ENCODE data around the gene APOA1. TPM values are rescaled to one million over a fixed set of nuclear protein-coding genes. Genes with fewer than 3 reads are reported as not detected.

APOA1 gene
- total RNA-seq, 1 experiment from 2014 or later, result not detected

GRCh38 chr11:116852261-116853031 lies 15.0 kb upstream of the APOA1 start:
- intact Hi-C loops (cut with micrococcal nuclease; ENCODE audit: unreplicated experiment), result no loop called here
- Histone ChIP-seq H3K4me1 (replicated peaks; ENCODE audit: insufficient read depth) (peaks cover 18% of the 10 kb centered on the region), H3F3A (ENCODE audit: insufficient read depth, low read depth) (peaks cover 23% of the 10 kb centered on the region; the same call in 1 of the 2 replicates), H3K27me3 (ENCODE audit: insufficient read depth, low read depth) (no peaks in the 10 kb centered on the region), H2AFZ (no peak overlapping the region), H3K9me2 (ENCODE audit: insufficient read depth) (no peaks in the 10 kb centered on the region), H3K4me2 (0 out of 2 replicates have a peak overlapping the region, but pooled peaks have one; percentile 0), H4K20me1 (ENCODE audit: insufficient read depth) (no peaks in the 10 kb centered on the region), H3K79me2 (ENCODE audit: low read depth) (no peaks in the 10 kb centered on the region), H3K9me3 (ENCODE audit: insufficient read depth, low read depth) (no peaks in the 10 kb centered on the region), H3K27ac (no peak overlapping the region), H3K36me3 (ENCODE audit: low read depth) (no peaks in the 10 kb centered on the region), H3K4me3 (no peak overlapping the region)
- TF ChIP-seq, protein P1, sequence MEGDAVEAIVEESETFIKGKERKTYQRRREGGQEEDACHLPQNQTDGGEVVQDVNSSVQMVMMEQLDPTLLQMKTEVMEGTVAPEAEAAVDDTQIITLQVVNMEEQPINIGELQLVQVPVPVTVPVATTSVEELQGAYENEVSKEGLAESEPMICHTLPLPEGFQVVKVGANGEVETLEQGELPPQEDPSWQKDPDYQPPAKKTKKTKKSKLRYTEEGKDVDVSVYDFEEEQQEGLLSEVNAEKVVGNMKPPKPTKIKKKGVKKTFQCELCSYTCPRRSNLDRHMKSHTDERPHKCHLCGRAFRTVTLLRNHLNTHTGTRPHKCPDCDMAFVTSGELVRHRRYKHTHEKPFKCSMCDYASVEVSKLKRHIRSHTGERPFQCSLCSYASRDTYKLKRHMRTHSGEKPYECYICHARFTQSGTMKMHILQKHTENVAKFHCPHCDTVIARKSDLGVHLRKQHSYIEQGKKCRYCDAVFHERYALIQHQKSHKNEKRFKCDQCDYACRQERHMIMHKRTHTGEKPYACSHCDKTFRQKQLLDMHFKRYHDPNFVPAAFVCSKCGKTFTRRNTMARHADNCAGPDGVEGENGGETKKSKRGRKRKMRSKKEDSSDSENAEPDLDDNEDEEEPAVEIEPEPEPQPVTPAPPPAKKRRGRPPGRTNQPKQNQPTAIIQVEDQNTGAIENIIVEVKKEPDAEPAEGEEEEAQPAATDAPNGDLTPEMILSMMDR (conservative IDR thresholded peaks at IDR 0.05), result no peak
- no peak for TF ChIP-seq EZH2 (IDR thresholded peaks at IDR 0.05; ENCODE audit: low read depth)
- CTCF ChIA-PET, result no interaction called here
- BruUV-seq (replicated peaks), result no TSS peak
- POLR2A ChIA-PET (ENCODE audit: unreplicated experiment), result no interaction called here
- DNase-seq, result peak in 1 of 2 experiments; percentile 62

GRCh38 chr11:116851626-116852025 lies 14.2 kb upstream of the APOA1 start:
- ChIA-PET CTCF (no interaction called here), POLR2A (ENCODE audit: unreplicated experiment) (no interaction called here)
- no peak overlapping the region for H3K27ac ChIP-seq
- BruUV-seq (replicated peaks), result no TSS peak
- H2AFZ ChIP-seq, result no peak overlapping the region
- H3K79me2 ChIP-seq (ENCODE audit: low read depth), result no peaks in the 10 kb centered on the region
- H3K36me3 ChIP-seq (ENCODE audit: low read depth), result peaks cover 4% of the 10 kb centered on the region; the same call in 1 of the 2 replicates
- DNase-seq, result no peak
- intact Hi-C loops (cut with micrococcal nuclease; ENCODE audit: unreplicated experiment), result no loop called here
- no peaks in the 10 kb centered on the region for H3K9me2 ChIP-seq (ENCODE audit: insufficient read depth)
- H3K9me3 ChIP-seq (ENCODE audit: insufficient read depth, low read depth), result no peaks in the 10 kb centered on the region
- H3F3A ChIP-seq (ENCODE audit: insufficient read depth, low read depth), result peaks cover 23% of the 10 kb centered on the region; the same call in 1 of the 2 replicates
- no peak for TF ChIP-seq EZH2 (IDR thresholded peaks at IDR 0.05; ENCODE audit: low read depth)
- TF ChIP-seq, protein P1 (conservative IDR thresholded peaks at IDR 0.05), result no peak
- peaks cover 18% of the 10 kb centered on the region for H3K4me1 ChIP-seq (replicated peaks; ENCODE audit: insufficient read depth)
- H3K27me3 ChIP-seq (ENCODE audit: insufficient read depth, low read depth), result no peaks in the 10 kb centered on the region
- no peak overlapping the region for H3K4me2 ChIP-seq
- no peaks in the 10 kb centered on the region for H4K20me1 ChIP-seq (ENCODE audit: insufficient read depth)
- H3K4me3 ChIP-seq, result no peak overlapping the region

- peaks cover 18% of the 10 kb centered on the region for H3K4me1 ChIP-seq (replicated peaks; ENCODE audit: insufficient read depth)
- ChIA-PET CTCF (no interaction called here), POLR2A (ENCODE audit: unreplicated experiment) (no interaction called here)
- no peak overlapping the region for H3K27ac ChIP-seq
- no peaks in the 10 kb centered on the region for H3K27me3 ChIP-seq (ENCODE audit: insufficient read depth, low read depth)
- no peak overlapping the region for H3K4me2 ChIP-seq
- intact Hi-C loops (cut with micrococcal nuclease; ENCODE audit: unreplicated experiment), result no loop called here
- no peaks in the 10 kb centered on the region for H3K79me2 ChIP-seq (ENCODE audit: low read depth)
- no TSS peak for BruUV-seq (replicated peaks)
- DNase-seq, result no peak
- H2AFZ ChIP-seq, result no peak overlapping the region
- H3K36me3 ChIP-seq (ENCODE audit: low read depth), result peaks cover 4% of the 10 kb centered on the region; the same call in 1 of the 2 replicates
- TF ChIP-seq, protein P1 (conservative IDR thresholded peaks at IDR 0.05), result no peak
- TF ChIP-seq EZH2 (IDR thresholded peaks at IDR 0.05; ENCODE audit: low read depth), result no peak
- H3F3A ChIP-seq (ENCODE audit: insufficient read depth, low read depth), result peaks cover 20% of the 10 kb centered on the region; the same call in 1 of the 2 replicates
- no peaks in the 10 kb centered on the region for H4K20me1 ChIP-seq (ENCODE audit: insufficient read depth)
- no peak overlapping the region for H3K4me3 ChIP-seq
- no peaks in the 10 kb centered on the region for H3K9me3 ChIP-seq (ENCODE audit: insufficient read depth, low read depth)
- no peaks in the 10 kb centered on the region for H3K9me2 ChIP-seq (ENCODE audit: insufficient read depth)
These were observed 12.1 kb upstream of the APOA1 start for GRCh38 chr11:116849486-116849885.

All from PC-9 (cell line).